ENCODE results near the gene FAM107B. TPM values are rescaled to one million over a fixed set of nuclear protein-coding genes. Genes with fewer than 3 reads are reported as not detected.
A peak's percentile ranks its signal among the peaks of the same experiment; 100 is the strongest.

The FAM107B gene
- total RNA-seq, 2 experiments from 2014 or later, result 114 to 121 TPM

- CTCF ChIA-PET, result interaction anchor here (1.4 kb wide), 1 partner anchor 175 kb away, joined by 4 read pairs; no protein-coding TSS in a partner anchor
- DNase-seq (no peak), ATAC-seq (no peak)
- Mint-ChIP-seq H3K36me3 (ENCODE audit: low read depth) (no peaks in the 10 kb centered on the region), H3K4me3 (no peak overlapping the region), H3K9me3 (peaks cover 2% of the 10 kb centered on the region), H3K4me1 (ENCODE audit: low read depth) (peaks cover 26% of the 10 kb centered on the region), H3K27ac (no peak overlapping the region), H3K27me3 (no peaks in the 10 kb centered on the region)
- POLR2A ChIA-PET, result no interaction called here
- intact Hi-C loops (cut with micrococcal nuclease), result no loop called here
- TF ChIP-seq, protein P1, sequence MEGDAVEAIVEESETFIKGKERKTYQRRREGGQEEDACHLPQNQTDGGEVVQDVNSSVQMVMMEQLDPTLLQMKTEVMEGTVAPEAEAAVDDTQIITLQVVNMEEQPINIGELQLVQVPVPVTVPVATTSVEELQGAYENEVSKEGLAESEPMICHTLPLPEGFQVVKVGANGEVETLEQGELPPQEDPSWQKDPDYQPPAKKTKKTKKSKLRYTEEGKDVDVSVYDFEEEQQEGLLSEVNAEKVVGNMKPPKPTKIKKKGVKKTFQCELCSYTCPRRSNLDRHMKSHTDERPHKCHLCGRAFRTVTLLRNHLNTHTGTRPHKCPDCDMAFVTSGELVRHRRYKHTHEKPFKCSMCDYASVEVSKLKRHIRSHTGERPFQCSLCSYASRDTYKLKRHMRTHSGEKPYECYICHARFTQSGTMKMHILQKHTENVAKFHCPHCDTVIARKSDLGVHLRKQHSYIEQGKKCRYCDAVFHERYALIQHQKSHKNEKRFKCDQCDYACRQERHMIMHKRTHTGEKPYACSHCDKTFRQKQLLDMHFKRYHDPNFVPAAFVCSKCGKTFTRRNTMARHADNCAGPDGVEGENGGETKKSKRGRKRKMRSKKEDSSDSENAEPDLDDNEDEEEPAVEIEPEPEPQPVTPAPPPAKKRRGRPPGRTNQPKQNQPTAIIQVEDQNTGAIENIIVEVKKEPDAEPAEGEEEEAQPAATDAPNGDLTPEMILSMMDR (IDR thresholded peaks at IDR 0.05), result no peak
Observed at GRCh38 chr10:14727924-14728323, 46.8 kb downstream of the FAM107B start.

DNA sequence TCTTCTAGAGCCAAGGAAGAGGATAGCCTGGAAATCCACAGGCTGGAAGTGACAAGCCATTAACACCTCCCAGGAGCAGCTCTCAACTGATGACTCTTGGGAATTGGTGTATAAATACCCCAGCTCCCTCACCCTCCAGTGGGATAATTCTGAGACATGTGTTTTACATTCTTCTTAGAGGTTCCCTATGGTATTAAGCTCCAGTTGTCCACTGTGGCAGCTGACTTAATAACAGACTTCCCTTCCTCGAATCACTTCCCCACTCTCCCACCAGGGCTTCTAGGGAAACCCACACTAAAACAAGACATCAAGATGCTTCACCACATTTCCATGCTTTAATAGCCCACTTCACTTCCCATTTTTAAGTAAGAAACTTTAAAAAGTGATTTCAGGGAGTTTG is 47.2 kb downstream of the FAM107B start:
- H3K36me3 Mint-ChIP-seq (ENCODE audit: low read depth), result no peaks in the 10 kb centered on the region
- H3K27me3 Mint-ChIP-seq, result no peaks in the 10 kb centered on the region
- H3K4me1 Mint-ChIP-seq (ENCODE audit: low read depth), result peaks cover 31% of the 10 kb centered on the region
- ChIA-PET POLR2A (no interaction called here), CTCF (interaction anchor here (1.4 kb wide), 1 partner anchor 175 kb away, joined by 4 read pairs; no protein-coding TSS in a partner anchor)
- peaks cover 2% of the 10 kb centered on the region for H3K9me3 Mint-ChIP-seq
- DNase-seq (no peak), ATAC-seq (no peak)
- H3K27ac Mint-ChIP-seq, result no peak overlapping the region
- intact Hi-C loops (cut with micrococcal nuclease), result no loop called here
- no peak overlapping the region for H3K4me3 Mint-ChIP-seq
- TF ChIP-seq, protein P1 (IDR thresholded peaks at IDR 0.05), result no peak

DNA sequence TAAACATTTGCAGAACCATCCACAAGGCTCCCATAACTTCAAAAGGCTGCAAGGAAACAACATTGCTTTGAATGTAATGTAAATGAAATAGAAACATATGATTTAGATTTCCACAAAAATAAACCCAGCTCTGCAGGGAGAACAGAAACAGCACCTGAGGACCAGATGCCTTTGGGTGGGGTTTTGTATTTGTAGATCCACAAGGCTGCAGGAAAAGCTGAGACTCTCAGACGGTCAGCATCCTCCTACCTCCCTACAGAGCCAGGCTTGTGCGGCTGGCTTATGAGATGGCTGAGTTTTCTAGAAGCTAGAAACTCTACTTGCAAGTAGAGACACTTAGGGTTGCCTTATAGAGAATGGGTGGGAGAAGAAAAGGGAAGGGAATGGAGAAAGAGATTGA is 49.8 kb downstream of the FAM107B start:
- H3K4me3 Mint-ChIP-seq, result no peak overlapping the region
- CTCF ChIA-PET, result interaction anchor here (0.9 to 1.4 kb wide), 2 partner anchors 21 to 162 kb away, joined by 3 read pairs; no protein-coding TSS in a partner anchor

GRCh38 chr10:14723052-14723689 is 51.5 kb downstream of the FAM107B start:
- TF ChIP-seq, protein P1 (IDR thresholded peaks at IDR 0.05), result no peak
- H3K36me3 Mint-ChIP-seq (ENCODE audit: low read depth), result no peaks in the 10 kb centered on the region
- no peak overlapping the region for H3K4me3 Mint-ChIP-seq
- CTCF ChIA-PET, result interaction anchor here (1.3 kb wide), 1 partner anchor 100 kb away, joined by 3 read pairs; no protein-coding TSS in a partner anchor
- intact Hi-C loops (cut with micrococcal nuclease), result no loop called here
- no peaks in the 10 kb centered on the region for H3K27me3 Mint-ChIP-seq
- POLR2A ChIA-PET, result interaction anchor here (0.6 kb wide), 1 partner anchor 1006 kb away, joined by 3 read pairs; no protein-coding TSS in a partner anchor
- peak overlapping the region; percentile 53 for H3K27ac Mint-ChIP-seq
- H3K9me3 Mint-ChIP-seq, result peaks cover 2% of the 10 kb centered on the region
- H3K4me1 Mint-ChIP-seq (ENCODE audit: low read depth), result peaks cover 32% of the 10 kb centered on the region
- ATAC-seq (peak; percentile 51), DNase-seq (peak; percentile 20)

More for the DNA sequence above, 49.8 kb downstream of the FAM107B start:
- Mint-ChIP-seq H3K9me3 (peaks cover 2% of the 10 kb centered on the region), H3K4me1 (ENCODE audit: low read depth) (peaks cover 32% of the 10 kb centered on the region), H3K27ac (no peak overlapping the region), H3K36me3 (ENCODE audit: low read depth) (no peaks in the 10 kb centered on the region), H3K27me3 (no peaks in the 10 kb centered on the region)
- no peak for ATAC-seq
- intact Hi-C loops (cut with micrococcal nuclease), result no loop called here
- POLR2A ChIA-PET, result interaction anchor here (0.9 kb wide), 1 partner anchor 9 kb away, joined by 3 read pairs; no protein-coding TSS in a partner anchor
- TF ChIP-seq, protein P1 (IDR thresholded peaks at IDR 0.05), result no peak
- DNase-seq, result no peak

DNA sequence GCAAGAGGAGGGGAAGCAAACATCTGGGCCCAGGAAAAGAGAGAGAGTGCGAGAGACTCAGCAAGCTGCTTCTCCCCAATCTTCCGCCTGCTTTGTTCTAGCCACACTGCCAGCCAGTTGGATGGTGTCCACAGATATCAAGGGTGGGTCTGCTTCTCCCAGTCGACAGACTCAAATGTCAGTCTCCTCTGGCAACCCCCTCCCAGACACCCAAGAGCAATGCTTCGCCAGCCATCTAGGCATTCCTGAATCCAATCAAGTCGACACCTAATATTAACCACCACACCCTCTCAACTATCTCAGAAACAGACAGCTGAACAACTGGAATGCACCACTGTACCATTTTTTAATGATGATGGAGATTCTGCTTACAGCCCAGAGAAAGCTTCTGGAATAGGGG is 57.1 kb downstream of the FAM107B start:
- H3K27ac Mint-ChIP-seq, result no peak overlapping the region

More for the DNA sequence above, 57.1 kb downstream of the FAM107B start:
- H3K36me3 Mint-ChIP-seq (ENCODE audit: low read depth), result no peaks in the 10 kb centered on the region
- H3K4me3 Mint-ChIP-seq, result no peak overlapping the region
- POLR2A ChIA-PET, result interaction anchor here (0.6 kb wide), 1 partner anchor 83 kb away, joined by 3 read pairs; no protein-coding TSS in a partner anchor
- TF ChIP-seq, protein P1 (IDR thresholded peaks at IDR 0.05), result no peak
- H3K27me3 Mint-ChIP-seq, result no peaks in the 10 kb centered on the region
- ATAC-seq, result no peak
- no peak for DNase-seq
- intact Hi-C loops (cut with micrococcal nuclease), result no loop called here
- CTCF ChIA-PET, result interaction anchor here (0.9 to 1.0 kb wide), 2 partner anchors 21 to 105 kb away, joined by 3 read pairs; no protein-coding TSS in a partner anchor
- H3K9me3 Mint-ChIP-seq, result no peaks in the 10 kb centered on the region
- H3K4me1 Mint-ChIP-seq (ENCODE audit: low read depth), result peaks cover 2% of the 10 kb centered on the region

Data from activated CD8-positive, alpha-beta T cell treated with anti-CD3 and anti-CD28 coated beads for 36 hours (primary cell).